Tongue (tissue), 2 donors: Measurements from ENCODE around the gene RPL18. TPM values are rescaled to one million over a fixed set of nuclear protein-coding genes. Genes with fewer than 3 reads are reported as not detected.
"Not testable (repeated sequence)": the region's sequence is repeated elsewhere in the genome, so short reads cannot be mapped to it uniquely, and the experiment has no call there.

ENCODE experiments used
- DNase-seq: peaks from one replicate; pipeline ENCODE4 v3.0.0-alpha.2; 2015
- total RNA-seq: library from RNA; depleted of rRNA; stranded (reverse); fragments of >200 nt; gene quantifications from one replicate; pipeline ENCODE4 v1.2.3, GENCODE V29; 2014

The RPL18 gene
- total RNA-seq, 1 donor from 2014 or later = 1,428 TPM

DNA sequence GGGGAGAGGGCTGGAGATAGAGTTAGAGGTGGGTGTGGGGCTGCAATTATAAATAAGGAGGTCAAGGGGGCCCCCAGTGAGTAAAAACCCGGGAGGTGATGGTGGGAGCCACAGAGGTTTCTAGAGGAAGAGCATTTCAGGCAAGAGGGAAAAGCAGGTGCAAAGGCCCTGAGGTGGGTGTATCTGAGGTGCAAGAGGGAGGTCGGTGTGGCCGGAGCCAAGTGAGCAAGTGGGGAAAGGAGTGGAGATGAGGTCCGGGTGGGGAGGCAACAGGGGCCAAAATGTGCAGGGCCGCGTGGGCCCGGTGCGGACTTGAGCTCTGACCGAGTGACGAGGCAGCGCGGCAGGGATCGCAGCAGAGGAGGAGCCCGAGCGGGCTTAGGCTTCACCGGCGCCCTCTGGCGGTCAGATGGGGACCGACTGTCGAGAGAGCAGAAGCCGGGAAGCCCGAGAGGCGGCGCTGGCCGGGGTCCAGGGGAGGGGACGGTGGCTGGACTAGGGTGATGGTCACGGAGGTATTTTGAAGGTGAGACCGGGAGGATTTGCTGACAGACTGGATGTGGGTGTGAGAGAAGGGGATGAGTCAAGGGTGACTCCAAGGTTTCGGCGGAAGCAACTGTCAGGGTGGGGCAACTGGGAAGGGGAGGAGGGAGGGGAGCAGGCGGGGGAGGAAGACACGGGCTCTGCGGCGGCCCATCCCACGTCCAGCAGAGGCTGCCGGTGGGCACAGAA, 30.1 kb downstream of the RPL18 start:
- DNase-seq = peak; percentile 92

DNA sequence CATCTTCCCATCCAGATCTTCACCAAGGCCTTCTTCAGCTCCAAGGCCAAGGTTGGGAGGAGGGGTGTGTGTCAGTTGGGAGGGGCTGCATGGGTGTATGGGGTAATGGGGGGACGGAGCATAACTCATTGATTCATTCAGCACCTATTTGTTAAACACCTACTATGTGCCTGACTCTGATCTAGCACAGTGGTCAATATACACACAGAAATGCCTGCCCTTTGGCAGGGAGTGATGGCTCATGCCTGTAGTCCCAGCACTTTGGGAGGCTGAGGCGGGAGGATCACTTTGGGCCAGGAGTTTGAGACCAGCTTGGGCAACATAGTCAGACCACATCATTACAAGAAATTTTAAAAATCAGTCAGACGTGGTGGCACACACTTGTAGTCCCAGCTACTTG, 31.6 kb downstream of the RPL18 start:
- no peak for DNase-seq

DNA sequence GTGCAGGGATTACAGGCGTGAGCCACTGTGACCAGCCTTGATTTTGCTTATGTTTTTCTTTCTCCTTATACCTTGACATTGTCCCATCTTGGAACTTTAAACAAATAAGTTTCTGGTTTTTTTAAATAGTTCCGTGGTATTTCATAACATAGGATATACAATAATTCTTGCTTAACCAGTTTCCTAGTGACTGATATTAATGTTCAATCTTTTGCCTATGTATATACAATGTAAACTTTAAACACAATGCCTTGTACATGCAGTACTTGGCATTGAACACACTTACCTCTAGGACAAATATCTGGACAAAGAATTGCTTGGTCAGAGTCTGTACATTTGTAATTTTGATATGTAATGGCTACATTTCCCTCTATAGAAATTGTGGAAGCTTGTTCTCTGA, 36.8 kb downstream of the RPL18 start:
- DNase-seq = no peak

DNA sequence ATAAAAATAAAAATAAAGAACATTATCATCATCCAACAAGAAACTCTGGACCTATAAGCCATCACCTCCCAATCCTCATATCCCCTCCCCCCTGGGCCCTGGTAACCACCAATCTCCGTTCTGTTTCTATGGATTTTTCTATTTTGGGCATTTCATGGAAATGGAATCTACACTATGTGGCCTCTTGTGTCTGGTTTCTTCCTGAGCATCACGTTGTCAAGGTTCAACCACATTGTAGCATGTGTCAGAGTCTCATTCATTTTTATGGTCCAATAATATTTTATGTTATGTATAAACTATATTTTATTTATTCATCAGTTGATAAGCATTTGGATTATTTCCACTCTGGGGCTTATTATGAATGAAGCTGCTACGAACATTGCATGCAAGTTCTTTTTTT, 40.1 kb downstream of the RPL18 start:
- no peak for DNase-seq

DNA sequence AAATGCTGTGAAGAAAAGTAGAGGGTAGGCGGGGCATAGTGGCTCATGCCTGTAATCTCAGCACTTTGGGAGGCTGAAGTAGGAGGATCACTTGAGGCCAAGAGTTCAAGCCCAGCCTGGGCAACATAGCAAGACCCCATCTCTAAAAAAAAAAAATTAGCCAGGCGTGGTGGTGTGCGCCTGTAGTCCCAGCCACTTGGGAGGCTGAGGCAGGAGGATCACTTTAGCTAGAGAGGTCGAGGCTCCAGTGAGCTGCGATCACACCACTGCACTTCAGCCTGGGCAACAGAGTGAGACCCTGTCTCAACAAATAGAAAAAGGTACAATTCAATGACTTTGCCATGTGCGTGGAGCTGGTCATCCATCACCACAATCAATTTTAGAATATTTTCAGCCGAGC, 41.1 kb downstream of the RPL18 start:
- not testable (repeated sequence) for DNase-seq

DNA sequence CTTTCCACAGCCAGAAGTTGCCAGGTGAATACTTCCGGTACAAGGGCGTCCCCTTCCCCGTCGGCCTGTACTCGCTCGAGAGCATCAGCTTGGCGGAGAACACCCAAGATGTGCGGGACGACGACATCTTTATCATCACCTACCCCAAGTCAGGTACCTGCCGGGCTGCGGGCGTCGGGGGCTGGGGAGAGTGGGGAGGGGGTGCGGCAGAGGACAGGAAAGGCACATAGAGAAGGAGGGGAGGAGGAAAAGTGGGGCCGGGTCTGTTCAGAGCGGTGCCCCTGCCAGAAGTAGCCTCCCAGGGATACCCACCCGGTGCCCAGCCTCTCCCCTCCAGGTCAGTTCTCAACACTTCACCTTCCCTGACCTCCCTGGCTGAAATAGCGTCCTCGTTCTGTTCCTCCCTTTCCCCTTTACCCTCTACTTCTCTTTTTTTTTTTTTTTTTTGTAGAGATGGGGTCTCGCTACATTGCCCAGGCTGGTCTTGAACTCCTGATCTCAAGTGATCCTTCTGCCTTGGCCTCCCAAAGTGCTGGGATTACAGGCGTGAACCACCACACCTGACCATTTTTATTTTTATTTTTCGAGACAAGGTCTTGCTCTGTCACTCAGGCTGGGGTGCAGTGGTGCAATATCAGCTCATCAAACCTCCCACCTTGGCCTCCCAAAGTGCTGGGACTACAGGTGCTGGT, 42.9 kb downstream of the RPL18 start:
- no peak for DNase-seq

DNA sequence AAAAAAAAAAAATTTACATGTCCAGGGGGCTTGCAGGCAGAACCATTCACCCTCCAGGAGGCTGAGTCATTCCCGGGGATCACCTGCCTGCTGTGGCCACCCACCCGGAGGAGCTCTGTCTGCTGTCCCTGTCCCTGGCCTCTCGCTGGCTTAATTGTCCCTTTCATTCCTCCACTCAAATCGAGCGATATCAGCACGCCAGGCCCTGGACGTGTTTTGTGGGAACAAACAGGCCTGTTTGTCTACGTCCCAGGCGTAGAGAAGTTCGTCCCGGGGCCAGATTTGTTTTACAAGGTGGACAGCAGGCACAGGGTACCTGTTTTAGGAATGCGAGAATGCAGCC, 45.8 kb downstream of the RPL18 start:
- DNase-seq = no peak

DNA sequence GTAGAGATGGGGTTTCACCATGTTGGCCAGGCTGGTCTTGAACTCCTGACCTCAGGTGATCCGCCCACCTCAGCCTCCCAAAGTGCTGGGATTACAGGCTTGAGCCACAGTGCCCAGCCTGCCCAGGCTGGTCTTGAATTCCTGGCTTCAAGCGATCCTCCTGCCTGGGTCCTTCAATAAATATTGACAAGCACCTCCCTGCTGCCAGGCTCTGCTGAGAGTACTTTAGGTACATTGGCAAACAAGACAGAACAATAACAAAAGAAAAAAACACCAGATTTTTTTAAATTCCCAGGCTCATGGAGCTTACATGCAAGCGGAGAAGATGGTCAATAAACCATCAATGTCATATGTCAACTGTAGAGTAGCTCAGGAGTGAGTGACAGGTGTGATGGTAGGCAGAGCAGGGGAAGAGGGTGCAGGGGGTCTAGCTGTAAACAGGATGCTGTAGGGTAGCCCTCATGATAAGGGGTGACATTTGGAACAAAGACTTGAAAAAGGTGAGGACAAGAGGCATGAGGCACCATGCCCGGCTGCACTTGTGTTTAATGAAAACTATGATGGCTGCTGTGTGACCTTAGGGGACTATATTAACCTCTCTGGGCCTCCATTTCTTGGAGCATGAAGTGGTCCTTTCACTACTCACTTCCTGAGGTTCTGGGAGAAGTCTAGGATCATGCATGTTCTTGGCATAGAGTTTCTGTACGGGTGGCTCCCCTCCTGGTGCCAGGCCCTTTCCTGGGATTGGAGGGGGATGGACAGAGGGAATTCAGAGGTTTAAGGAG, 47.4 kb downstream of the RPL18 start:
- no peak for DNase-seq

DNA sequence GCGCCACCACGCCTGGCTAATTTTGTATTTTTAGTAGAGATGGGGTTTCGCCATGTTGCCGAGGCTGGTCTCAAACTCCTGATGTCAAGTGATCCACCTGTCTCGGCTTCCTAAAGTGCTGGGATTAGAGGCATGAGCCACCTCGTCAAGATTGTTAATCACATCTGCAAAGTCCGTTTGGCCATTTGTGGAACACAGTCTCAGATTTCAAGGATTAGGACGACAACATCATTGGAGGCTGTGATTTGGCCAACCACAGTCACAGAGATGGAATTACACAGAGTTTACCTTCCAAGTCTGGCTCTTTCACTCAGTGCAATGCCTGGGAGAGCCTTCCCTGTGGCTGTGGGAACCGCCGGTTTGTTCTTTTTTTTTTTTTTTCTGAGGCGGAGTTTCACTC, 49.2 kb downstream of the RPL18 start:
- peak; percentile 72 for DNase-seq

DNA sequence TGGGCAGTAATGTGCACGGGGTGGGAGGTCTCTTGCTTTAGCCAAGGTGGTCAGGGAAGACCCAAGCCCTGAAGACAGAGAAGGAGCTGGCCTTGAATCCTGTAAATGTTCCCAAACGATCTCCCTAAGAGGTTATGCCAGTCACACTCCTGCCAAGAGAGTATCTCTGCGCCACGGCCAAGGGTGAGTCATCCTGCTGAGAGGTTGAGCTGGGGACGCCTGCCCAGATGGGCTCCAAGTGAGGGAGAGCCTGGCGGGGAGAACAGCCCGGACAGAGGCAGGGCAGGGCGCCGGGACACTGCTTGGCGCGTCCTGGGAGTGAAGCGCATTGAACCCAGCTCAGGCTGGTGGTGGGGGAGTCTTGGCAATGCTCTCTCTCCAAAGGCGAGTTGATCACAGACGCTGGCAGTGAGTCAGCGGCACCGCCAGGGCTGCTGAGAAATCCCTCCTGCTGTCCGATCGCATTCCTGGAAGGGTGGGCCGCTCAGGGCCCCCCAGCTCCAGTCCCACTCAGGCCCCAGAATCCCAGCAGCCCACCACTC, 50.6 kb downstream of the RPL18 start:
- DNase-seq = peak; percentile 81

Other genes starting within 250 kb of the RPL18 start
- 54.1 TPM for gene KDELR1, start 227.6 kb downstream of the RPL18 start, total RNA-seq
- 0.41 TPM for gene GRIN2D, start 225.5 kb downstream of the RPL18 start, total RNA-seq
- 26.6 TPM for gene GRWD1, start 173.2 kb downstream of the RPL18 start, total RNA-seq
- 0.51 TPM for gene KCNJ14, start 163.6 kb downstream of the RPL18 start, total RNA-seq
- 39.1 TPM for gene CYTH2, start 149.8 kb downstream of the RPL18 start, total RNA-seq
- gene LMTK3, start 107.3 kb downstream of the RPL18 start, total RNA-seq = 0.92 TPM
- gene SULT2B1, start 67.0 kb downstream of the RPL18 start, total RNA-seq = 2.4 TPM
- gene SPACA4, start 12.4 kb downstream of the RPL18 start, total RNA-seq = not detected
- 10.2 TPM for gene FAM83E, start 4.1 kb downstream of the RPL18 start, total RNA-seq
- 9.2 TPM for gene SPHK2, start 328 bp upstream of the RPL18 start, total RNA-seq
- 8.7 TPM for gene DBP, start 18.2 kb upstream of the RPL18 start, total RNA-seq
- 3.7 TPM for gene CA11, start 27.0 kb upstream of the RPL18 start, total RNA-seq
- 0.21 TPM for gene NTN5, start 53.8 kb upstream of the RPL18 start, total RNA-seq
- 3.0 TPM for gene FUT2, start 76.8 kb upstream of the RPL18 start, total RNA-seq
- 4.3 TPM for gene MAMSTR, start 100.5 kb upstream of the RPL18 start, total RNA-seq
- 24.1 TPM for gene RASIP1, start 121.4 kb upstream of the RPL18 start, total RNA-seq
- gene IZUMO1, start 127.7 kb upstream of the RPL18 start, total RNA-seq = not detected
- 1.1 TPM for gene FUT1, start 133.5 kb upstream of the RPL18 start, total RNA-seq
- not detected for gene FGF21, start 136.3 kb upstream of the RPL18 start, total RNA-seq
- gene BCAT2, start 191.9 kb upstream of the RPL18 start, total RNA-seq = 23.1 TPM
- 1.2 TPM for gene HSD17B14, start 217.3 kb upstream of the RPL18 start, total RNA-seq
- 18.1 TPM for gene PLEKHA4, start 249.4 kb upstream of the RPL18 start, total RNA-seq